ENCODE results near the gene USH1C. TPM values are rescaled to one million over a fixed set of nuclear protein-coding genes. Genes with fewer than 3 reads are reported as not detected.

The USH1C gene
- total and polyA plus RNA-seq, 4 donors, result 0.10 to 0.55 (median 0.13) TPM

DNA sequence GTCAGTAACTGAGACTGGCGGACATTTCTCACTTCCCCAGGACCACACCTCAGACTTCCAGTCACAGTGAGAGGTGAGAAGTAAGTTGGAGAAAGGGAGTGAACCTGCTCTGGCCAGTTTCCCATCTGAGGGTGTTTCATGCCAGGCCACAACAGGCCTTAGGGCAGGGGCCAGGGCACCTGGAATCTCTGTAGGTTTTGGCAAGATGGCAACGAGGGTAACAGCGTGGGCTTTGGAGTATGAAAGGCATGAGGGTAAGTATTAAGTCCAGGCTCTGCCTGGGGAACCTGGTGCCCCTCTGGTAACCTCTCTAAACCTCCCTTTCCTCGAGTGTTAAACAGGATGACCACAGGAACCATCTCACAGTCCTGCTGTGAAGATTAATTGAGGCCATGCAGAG is 39.1 kb downstream of the USH1C start:
- no peak for DNase-seq
- no peak for ATAC-seq (ENCODE audit: insufficient read depth, low FRiP score)
- Histone ChIP-seq H3K27ac (ENCODE audit: low read depth in 1 of 2, low read length in 1 of 2) (no peak overlapping the region), H3K9me3 (ENCODE audit: control insufficient read depth in 4 of 4, insufficient read depth in 3 of 4, low read length in 3 of 4) (no peaks in the 10 kb centered on the region), H3K4me1 (ENCODE audit: control insufficient read depth in 5 of 5, insufficient read depth in 5 of 5, low read length in 5 of 5) (no peaks in the 10 kb centered on the region), H3K4me3 (no peak overlapping the region), H3K9ac (ENCODE audit: insufficient read depth in 1 of 2, low read length in 2 of 2) (no peak overlapping the region), H3K36me3 (ENCODE audit: control insufficient read depth in 4 of 4, insufficient read depth in 4 of 4, low read length in 4 of 4) (no peaks in the 10 kb centered on the region), H3K27me3 (ENCODE audit: control insufficient read depth in 3 of 3, insufficient read depth in 3 of 3, low read length in 2 of 3) (no peaks in the 10 kb centered on the region)
- 83 to 85% methylated on average over 4 of the region's 4 CpGs for WGBS, 2 donors
- TF ChIP-seq, protein P1, sequence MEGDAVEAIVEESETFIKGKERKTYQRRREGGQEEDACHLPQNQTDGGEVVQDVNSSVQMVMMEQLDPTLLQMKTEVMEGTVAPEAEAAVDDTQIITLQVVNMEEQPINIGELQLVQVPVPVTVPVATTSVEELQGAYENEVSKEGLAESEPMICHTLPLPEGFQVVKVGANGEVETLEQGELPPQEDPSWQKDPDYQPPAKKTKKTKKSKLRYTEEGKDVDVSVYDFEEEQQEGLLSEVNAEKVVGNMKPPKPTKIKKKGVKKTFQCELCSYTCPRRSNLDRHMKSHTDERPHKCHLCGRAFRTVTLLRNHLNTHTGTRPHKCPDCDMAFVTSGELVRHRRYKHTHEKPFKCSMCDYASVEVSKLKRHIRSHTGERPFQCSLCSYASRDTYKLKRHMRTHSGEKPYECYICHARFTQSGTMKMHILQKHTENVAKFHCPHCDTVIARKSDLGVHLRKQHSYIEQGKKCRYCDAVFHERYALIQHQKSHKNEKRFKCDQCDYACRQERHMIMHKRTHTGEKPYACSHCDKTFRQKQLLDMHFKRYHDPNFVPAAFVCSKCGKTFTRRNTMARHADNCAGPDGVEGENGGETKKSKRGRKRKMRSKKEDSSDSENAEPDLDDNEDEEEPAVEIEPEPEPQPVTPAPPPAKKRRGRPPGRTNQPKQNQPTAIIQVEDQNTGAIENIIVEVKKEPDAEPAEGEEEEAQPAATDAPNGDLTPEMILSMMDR (IDR thresholded peaks at IDR 0.05; ENCODE audit: control extremely low read depth, extremely low read depth), result no peak

DNA sequence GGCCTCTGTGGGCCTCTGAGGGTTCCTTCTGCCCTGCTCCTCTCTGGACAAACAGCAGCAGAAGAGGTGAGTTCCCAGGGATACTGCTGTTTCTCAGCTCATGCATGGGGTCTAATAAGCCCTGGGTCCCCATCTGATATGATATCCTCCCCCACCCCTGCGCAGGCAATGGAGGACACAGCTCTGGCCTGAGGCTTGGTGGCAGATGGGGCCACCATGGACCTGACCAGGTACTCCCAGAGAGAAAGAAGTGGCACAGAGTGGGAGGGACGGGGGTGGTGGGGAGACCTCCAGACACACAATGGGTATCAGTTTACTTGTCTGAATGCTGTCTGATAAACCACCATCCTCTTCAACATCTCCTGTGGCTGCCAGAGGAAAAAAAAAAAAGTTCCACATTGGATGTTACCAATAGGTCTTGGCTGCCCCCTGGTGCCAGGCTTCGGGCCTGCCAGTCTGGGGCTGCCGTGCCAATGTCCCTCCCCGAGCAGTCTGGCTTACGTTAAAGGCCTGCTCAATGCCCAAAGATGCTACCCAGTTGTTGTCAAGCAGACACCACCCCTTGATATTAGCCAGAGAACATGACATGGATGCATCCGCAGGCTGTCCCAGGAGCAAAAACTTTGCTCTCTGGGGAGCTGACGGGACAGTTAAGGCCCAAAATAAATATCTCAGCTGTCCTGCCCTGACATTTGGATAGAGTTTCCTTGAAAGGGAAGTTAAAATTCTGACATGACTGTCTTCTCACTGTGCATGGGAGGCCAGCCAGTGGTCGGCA is 39.7 kb downstream of the USH1C start:
- peak; percentile 47 for ATAC-seq (ENCODE audit: insufficient read depth, low FRiP score)
- H3K9ac ChIP-seq (ENCODE audit: insufficient read depth in 1 of 2, low read length in 2 of 2), result no peak overlapping the region
- TF ChIP-seq, protein P1 (IDR thresholded peaks at IDR 0.05; ENCODE audit: control extremely low read depth, extremely low read depth), result peak; percentile 85
- H3K27ac ChIP-seq (ENCODE audit: low read depth in 1 of 2, low read length in 1 of 2), result no peak overlapping the region
- no peaks in the 10 kb centered on the region for H3K4me1 ChIP-seq (ENCODE audit: control insufficient read depth in 5 of 5, insufficient read depth in 5 of 5, low read length in 5 of 5)
- peak; percentile 66 to 76 (median 74) for DNase-seq
- no peaks in the 10 kb centered on the region for H3K27me3 ChIP-seq (ENCODE audit: control insufficient read depth in 3 of 3, insufficient read depth in 3 of 3, low read length in 2 of 3)
- no peak overlapping the region for H3K4me3 ChIP-seq
- H3K36me3 ChIP-seq (ENCODE audit: control insufficient read depth in 4 of 4, insufficient read depth in 4 of 4, low read length in 4 of 4), result no peaks in the 10 kb centered on the region
- 36 to 41% methylated on average over 9 of the region's 9 CpGs for WGBS, 2 donors
- no peaks in the 10 kb centered on the region for H3K9me3 ChIP-seq (ENCODE audit: control insufficient read depth in 4 of 4, insufficient read depth in 3 of 4, low read length in 3 of 4)

- no peaks in the 10 kb centered on the region for H3K4me1 ChIP-seq (ENCODE audit: control insufficient read depth in 5 of 5, insufficient read depth in 5 of 5, low read length in 5 of 5)
- H3K36me3 ChIP-seq (ENCODE audit: control insufficient read depth in 4 of 4, insufficient read depth in 4 of 4, low read length in 4 of 4), result no peaks in the 10 kb centered on the region
- TF ChIP-seq, protein P1 (IDR thresholded peaks at IDR 0.05; ENCODE audit: control extremely low read depth, extremely low read depth), result no peak
- no peak overlapping the region for H3K9ac ChIP-seq (ENCODE audit: insufficient read depth in 1 of 2, low read length in 2 of 2)
- no peaks in the 10 kb centered on the region for H3K27me3 ChIP-seq (ENCODE audit: control insufficient read depth in 3 of 3, insufficient read depth in 3 of 3, low read length in 2 of 3)
- no peak overlapping the region for H3K27ac ChIP-seq (ENCODE audit: low read depth in 1 of 2, low read length in 1 of 2)
- WGBS, 2 donors, result 83 to 91% methylated on average over 4 of the region's 4 CpGs
- ATAC-seq (ENCODE audit: insufficient read depth, low FRiP score) (no peak), DNase-seq (no peak)
- H3K9me3 ChIP-seq (ENCODE audit: control insufficient read depth in 4 of 4, insufficient read depth in 3 of 4, low read length in 3 of 4), result no peaks in the 10 kb centered on the region
- no peak overlapping the region for H3K4me3 ChIP-seq
These were observed 41.6 kb downstream of the USH1C start for GRCh38 chr11:17502630-17503029.

All from lung (tissue), 12 donors.